Transverse colon (tissue), 4 donors: ENCODE results near the gene FAM53A.

Source experiments
- CTCF ChIP-seq, 5 experiments: fragments of 200-600 bp in 3 of 5; fragments of 450-650 bp in 2 of 5; sonication (generic) in 3 of 5; IDR thresholded peaks; 1 replicate in 2 of 5; 2 replicates in 3 of 5; pipeline ENCODE4 v1.5.1; 2016 to 2017; ENCODE audit warnings: antibody characterized with exemption in 5 of 5, inconsistent platforms in 3 of 5, mild to moderate bottlenecking in 2 of 5, moderate library complexity in 1 of 5
- EP300 ChIP-seq: sonication (generic); formaldehyde crosslinking; IDR thresholded peaks from one replicate; pipeline ENCODE4 v1.6.1; 2017; ENCODE audit warnings: antibody characterized with exemption, low read depth
- POLR2A ChIP-seq: fragments of 450-650 bp; IDR thresholded peaks from one replicate; pipeline ENCODE4 v1.6.1; 2016; ENCODE audit warnings: antibody characterized with exemption, mild to moderate bottlenecking, moderate library complexity
- POLR2AphosphoS5 ChIP-seq, 3 donors: sonication (generic); formaldehyde crosslinking; IDR thresholded peaks; one replicate each; pipeline ENCODE4 v1.6.1; 2016; ENCODE audit warnings: antibody characterized with exemption in 3 of 3

- no peak for TF ChIP-seq CTCF (IDR thresholded peaks at IDR 0.05)
- no peak for TF ChIP-seq POLR2A
- TF ChIP-seq POLR2AphosphoS5 (IDR thresholded peaks at IDR 0.05): no peak
- no peak for TF ChIP-seq EP300
Observed at GRCh38 chr4:1633993-1634392, 50.1 kb downstream of the FAM53A start.
